ENCODE data around the gene SERP2.
"Not testable (repeated sequence)": the region's sequence is repeated elsewhere in the genome, so short reads cannot be mapped to it uniquely, and the experiment has no call there.

The SERP2 gene

DNA sequence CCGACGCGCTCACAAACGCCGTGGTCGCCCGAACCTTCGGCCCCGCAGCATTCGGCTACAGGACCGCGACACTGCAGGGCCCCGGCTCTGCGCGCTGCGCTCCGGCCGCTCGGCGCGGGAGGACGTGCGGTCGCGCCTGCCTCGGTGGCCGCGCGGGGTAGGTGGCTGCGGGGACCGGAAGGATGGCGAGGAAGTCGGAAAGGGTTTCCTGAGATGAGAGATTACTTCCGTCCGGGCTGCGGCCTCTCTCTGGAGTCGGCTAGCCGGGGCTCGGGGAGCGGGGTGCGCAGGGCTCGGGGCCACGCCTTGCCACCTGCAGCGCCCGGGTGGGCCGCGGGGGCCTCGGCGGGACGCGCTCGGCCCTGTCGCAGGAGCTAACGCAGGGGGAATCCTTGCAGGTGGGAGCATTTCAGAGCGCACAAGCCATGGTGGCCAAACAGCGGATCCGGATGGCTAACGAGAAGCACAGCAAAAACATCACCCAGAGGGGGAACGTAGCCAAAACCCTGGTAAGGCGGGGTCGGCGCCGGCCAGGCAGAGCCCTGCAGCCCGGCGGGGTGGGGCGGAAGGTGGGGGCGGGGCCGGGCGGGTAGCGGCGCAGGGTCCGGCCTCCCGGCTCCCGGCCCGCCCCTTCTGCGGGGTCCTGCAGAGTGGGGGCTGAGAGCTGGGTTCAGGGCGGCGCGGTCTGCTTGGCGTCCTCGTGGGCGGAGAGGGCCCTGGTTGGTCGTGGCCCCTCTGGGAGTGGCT is at the start of gene SERP2:
Gene SERP2 (plus strand): TSS at position 224 of the 747 bp plus-strand sequence. CDS start 202 bp downstream, at position 426.
- Histone ChIP-seq H3K27me3 (ENCODE audit: low read length) (no peaks in the 10 kb centered on the region), H4K20me1 (ENCODE audit: low read depth, low read length) (no peaks in the 10 kb centered on the region), H3F3A (ENCODE audit: insufficient read depth) (no peaks in the 10 kb centered on the region), H3K4me3 (ENCODE audit: insufficient read depth, low read length, poor library complexity, severe bottlenecking) (no peak within 1 kb of the TSS), H3K79me2 (ENCODE audit: insufficient read depth, low read length) (no peaks in the 10 kb centered on the region), H3K4me2 (ENCODE audit: low read depth, low read length, poor library complexity, severe bottlenecking) (no peak within 1 kb of the TSS), H3K27ac (ENCODE audit: low read depth, low read length) (no peak within 1 kb of the TSS), H3K9me2 (replicated peaks; ENCODE audit: insufficient read depth, low read length) (no peaks in the 10 kb centered on the region), H3K36me3 (ENCODE audit: low read length) (no peaks in the 10 kb centered on the region), H3K9me3 (ENCODE audit: insufficient read depth, low read length) (no peaks in the 10 kb centered on the region), H3K9ac (ENCODE audit: low read length) (no peak within 1 kb of the TSS), H2AFZ (ENCODE audit: low read depth, low read length, severe bottlenecking) (no peak within 1 kb of the TSS)
- TF ChIP-seq, protein P1, sequence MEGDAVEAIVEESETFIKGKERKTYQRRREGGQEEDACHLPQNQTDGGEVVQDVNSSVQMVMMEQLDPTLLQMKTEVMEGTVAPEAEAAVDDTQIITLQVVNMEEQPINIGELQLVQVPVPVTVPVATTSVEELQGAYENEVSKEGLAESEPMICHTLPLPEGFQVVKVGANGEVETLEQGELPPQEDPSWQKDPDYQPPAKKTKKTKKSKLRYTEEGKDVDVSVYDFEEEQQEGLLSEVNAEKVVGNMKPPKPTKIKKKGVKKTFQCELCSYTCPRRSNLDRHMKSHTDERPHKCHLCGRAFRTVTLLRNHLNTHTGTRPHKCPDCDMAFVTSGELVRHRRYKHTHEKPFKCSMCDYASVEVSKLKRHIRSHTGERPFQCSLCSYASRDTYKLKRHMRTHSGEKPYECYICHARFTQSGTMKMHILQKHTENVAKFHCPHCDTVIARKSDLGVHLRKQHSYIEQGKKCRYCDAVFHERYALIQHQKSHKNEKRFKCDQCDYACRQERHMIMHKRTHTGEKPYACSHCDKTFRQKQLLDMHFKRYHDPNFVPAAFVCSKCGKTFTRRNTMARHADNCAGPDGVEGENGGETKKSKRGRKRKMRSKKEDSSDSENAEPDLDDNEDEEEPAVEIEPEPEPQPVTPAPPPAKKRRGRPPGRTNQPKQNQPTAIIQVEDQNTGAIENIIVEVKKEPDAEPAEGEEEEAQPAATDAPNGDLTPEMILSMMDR (IDR thresholded peaks at IDR 0.05; ENCODE audit: insufficient read depth, low read length, poor library complexity, severe bottlenecking), result no peak
- no peak for TF ChIP-seq EZH2phosphoT487 (conservative IDR thresholded peaks at IDR 0.05; ENCODE audit: low read length)

GRCh38 chr13:44326961-44327360 is 46.7 kb upstream of the SERP2 start:
- H3K79me2 ChIP-seq (ENCODE audit: insufficient read depth, low read length), result no peaks in the 10 kb centered on the region
- H3K9me2 ChIP-seq (replicated peaks; ENCODE audit: insufficient read depth, low read length), result no peaks in the 10 kb centered on the region
- TF ChIP-seq EZH2phosphoT487 (conservative IDR thresholded peaks at IDR 0.05; ENCODE audit: low read length), result no peak
- TF ChIP-seq, protein P1 (IDR thresholded peaks at IDR 0.05; ENCODE audit: insufficient read depth, low read length, poor library complexity, severe bottlenecking), result no peak
- no peaks in the 10 kb centered on the region for H3K36me3 ChIP-seq (ENCODE audit: low read length)
- H3K4me3 ChIP-seq (ENCODE audit: insufficient read depth, low read length, poor library complexity, severe bottlenecking), result no peak overlapping the region
- H2AFZ ChIP-seq (ENCODE audit: low read depth, low read length, severe bottlenecking), result no peak overlapping the region
- no peak overlapping the region for H3K4me2 ChIP-seq (ENCODE audit: low read depth, low read length, poor library complexity, severe bottlenecking)
- H3K9ac ChIP-seq (ENCODE audit: low read length), result no peak overlapping the region
- H4K20me1 ChIP-seq (ENCODE audit: low read depth, low read length), result no peaks in the 10 kb centered on the region
- no peaks in the 10 kb centered on the region for H3K9me3 ChIP-seq (ENCODE audit: insufficient read depth, low read length)
- no peaks in the 10 kb centered on the region for H3K27me3 ChIP-seq (ENCODE audit: low read length)
- H3K27ac ChIP-seq (ENCODE audit: low read depth, low read length), result no peak overlapping the region
- H3F3A ChIP-seq (ENCODE audit: insufficient read depth), result no peaks in the 10 kb centered on the region

GRCh38 chr13:44329041-44329440 is 44.6 kb upstream of the SERP2 start:
- H3K9ac ChIP-seq (ENCODE audit: low read length); H3K36me3 ChIP-seq (ENCODE audit: low read length); H3K27me3 ChIP-seq (ENCODE audit: low read length); H2AFZ ChIP-seq (ENCODE audit: low read depth, low read length, severe bottlenecking); H3K79me2 ChIP-seq (ENCODE audit: insufficient read depth, low read length); H3F3A ChIP-seq (ENCODE audit: insufficient read depth); H3K9me3 ChIP-seq (ENCODE audit: insufficient read depth, low read length); H3K9me2 ChIP-seq (replicated peaks; ENCODE audit: insufficient read depth, low read length); H3K27ac ChIP-seq (ENCODE audit: low read depth, low read length); H3K4me2 ChIP-seq (ENCODE audit: low read depth, low read length, poor library complexity, severe bottlenecking); H4K20me1 ChIP-seq (ENCODE audit: low read depth, low read length); H3K4me3 ChIP-seq (ENCODE audit: insufficient read depth, low read length, poor library complexity, severe bottlenecking): not testable (repeated sequence)

DNA sequence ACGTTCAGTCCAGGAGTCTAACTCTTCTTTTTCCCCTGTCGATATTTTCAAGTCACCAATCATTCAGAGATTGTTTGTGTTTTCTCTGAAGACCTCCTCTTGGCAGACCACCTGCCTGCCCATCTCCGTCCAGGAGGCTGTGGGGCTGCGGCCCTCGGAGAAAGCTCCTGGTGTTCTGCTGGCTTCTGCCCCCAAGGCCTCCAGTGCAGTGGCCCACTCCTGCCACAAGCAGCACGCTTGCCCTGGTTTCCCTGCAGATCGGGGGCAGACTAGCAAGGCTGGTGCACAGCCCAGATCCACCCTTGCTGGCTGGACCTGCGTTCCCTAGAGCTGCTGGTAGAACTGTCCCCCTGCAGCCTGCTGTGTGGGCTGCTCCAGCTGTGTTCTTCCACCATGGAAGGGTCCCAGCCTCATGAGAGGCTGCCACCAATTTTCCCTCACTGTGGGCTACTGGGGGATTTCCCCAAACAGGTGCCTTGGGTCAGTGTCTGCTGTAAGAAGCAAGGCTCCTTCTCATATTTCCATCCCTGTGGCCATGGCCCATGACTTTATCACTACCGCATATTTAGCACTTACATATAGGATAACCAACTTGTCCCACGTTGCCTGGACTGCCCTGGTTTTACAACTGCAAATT is 43.6 kb upstream of the SERP2 start:
- H3K27me3 ChIP-seq (ENCODE audit: low read length), result no peaks in the 10 kb centered on the region
- no peaks in the 10 kb centered on the region for H3F3A ChIP-seq (ENCODE audit: insufficient read depth)
- no peaks in the 10 kb centered on the region for H3K9me3 ChIP-seq (ENCODE audit: insufficient read depth, low read length)
- TF ChIP-seq, protein P1 (IDR thresholded peaks at IDR 0.05; ENCODE audit: insufficient read depth, low read length, poor library complexity, severe bottlenecking), result no peak
- TF ChIP-seq EZH2phosphoT487 (conservative IDR thresholded peaks at IDR 0.05; ENCODE audit: low read length), result no peak
- H3K27ac ChIP-seq (ENCODE audit: low read depth, low read length), result no peak overlapping the region
- no peak overlapping the region for H2AFZ ChIP-seq (ENCODE audit: low read depth, low read length, severe bottlenecking)
- no peaks in the 10 kb centered on the region for H3K36me3 ChIP-seq (ENCODE audit: low read length)
- no peaks in the 10 kb centered on the region for H3K79me2 ChIP-seq (ENCODE audit: insufficient read depth, low read length)
- H4K20me1 ChIP-seq (ENCODE audit: low read depth, low read length), result no peaks in the 10 kb centered on the region
- H3K9ac ChIP-seq (ENCODE audit: low read length), result no peak overlapping the region
- no peak overlapping the region for H3K4me3 ChIP-seq (ENCODE audit: insufficient read depth, low read length, poor library complexity, severe bottlenecking)
- no peaks in the 10 kb centered on the region for H3K9me2 ChIP-seq (replicated peaks; ENCODE audit: insufficient read depth, low read length)
- H3K4me2 ChIP-seq (ENCODE audit: low read depth, low read length, poor library complexity, severe bottlenecking), result no peak overlapping the region
